SU-DHL-6 (cell line): ENCODE measurements around the gene PDE2A.

Experiments
- H2AFZ ChIP-seq: fragments of 200-600 bp; sonication (generic); 2 replicates; pipeline ENCODE4 v1.6.1; 2014; ENCODE audit warnings: low read depth, mild to moderate bottlenecking, moderate library complexity, mixed read lengths, antibody characterized with exemption, low read length; ENCODE audit not compliant: severe bottlenecking
- H3F3A ChIP-seq: fragments of 200-600 bp; shearing (Covaris generic); 2 replicates; pipeline ENCODE4 v1.6.0; 2016; ENCODE audit warnings: antibody characterized with exemption, mild to moderate bottlenecking; ENCODE audit not compliant: insufficient read depth
- H3K27ac ChIP-seq: fragments of 200-600 bp; sonication (generic); 2 replicates; pipeline ENCODE4 v1.5.1; 2016; ENCODE audit warnings: low read depth, mild to moderate bottlenecking, low read length, moderate library complexity, mixed read lengths
- H3K27me3 ChIP-seq: fragments of 200-600 bp; sonication (generic), shearing (Covaris generic); 2 replicates; pipeline ENCODE4 v1.6.0; 2014; ENCODE audit warnings: mild to moderate bottlenecking, low read length
- H3K36me3 ChIP-seq: fragments of 200-600 bp; sonication (generic); 2 replicates; pipeline ENCODE4 v1.6.1; 2014; ENCODE audit warnings: mild to moderate bottlenecking, low read length, mixed read lengths
- H3K4me2 ChIP-seq: fragments of 300-600, 200-600 bp; shearing (Covaris generic), sonication (generic); 2 replicates; pipeline ENCODE4 v1.6.0; 2014; ENCODE audit warnings: low read length, low read depth, mild to moderate bottlenecking; ENCODE audit not compliant: poor library complexity, severe bottlenecking
- H3K4me3 ChIP-seq: fragments of 200-600 bp; sonication (generic); 2 replicates; pipeline ENCODE4 v1.5.1; 2014; ENCODE audit warnings: antibody characterized with exemption, low read length, mild to moderate bottlenecking, mixed read lengths; ENCODE audit not compliant: insufficient read depth, poor library complexity, severe bottlenecking
- H3K79me2 ChIP-seq: fragments of 200-600 bp; sonication (generic); 2 replicates; pipeline ENCODE4 v1.6.1; 2014; ENCODE audit warnings: mild to moderate bottlenecking, low read length, moderate library complexity; ENCODE audit not compliant: insufficient read depth
- H3K9ac ChIP-seq: fragments of 200-600 bp; sonication (generic); 2 replicates; pipeline ENCODE4 v1.7.0; 2014; ENCODE audit warnings: mild to moderate bottlenecking, low read length
- H3K9me2 ChIP-seq: fragments of 200-600 bp; sonication (generic); replicated peaks from 2 replicates; pipeline ENCODE4 v1.6.1; 2014; ENCODE audit warnings: low read length; ENCODE audit not compliant: insufficient read depth
- H3K9me3 ChIP-seq: fragments of 200-600 bp; sonication (generic); 2 replicates; pipeline ENCODE4 v1.6.1; 2014; ENCODE audit warnings: low read length, mixed read lengths; ENCODE audit not compliant: insufficient read depth
- H4K20me1 ChIP-seq: fragments of 200-600 bp; sonication (generic); 2 replicates; pipeline ENCODE4 v1.6.1; 2014; ENCODE audit warnings: low read depth, mild to moderate bottlenecking, antibody characterized with exemption, low read length, moderate library complexity, mixed read lengths
- EZH2phosphoT487 ChIP-seq: fragments of 200-600 bp; sonication (generic), shearing (Covaris generic); conservative IDR thresholded peaks from 2 replicates; pipeline ENCODE4 v1.6.1; 2018; ENCODE audit warnings: mild to moderate bottlenecking, antibody characterized with exemption, low read length, moderate library complexity, mixed read lengths
- TF ChIP-seq, protein P1 (sequence below): fragments of 200-600 bp; sonication (generic); IDR thresholded peaks from one replicate; pipeline ENCODE4 v1.5.1; 2017; ENCODE audit warnings: antibody characterized with exemption, mild to moderate bottlenecking, low read length, moderate library complexity; ENCODE audit not compliant: insufficient read depth, poor library complexity, severe bottlenecking

The PDE2A gene

DNA sequence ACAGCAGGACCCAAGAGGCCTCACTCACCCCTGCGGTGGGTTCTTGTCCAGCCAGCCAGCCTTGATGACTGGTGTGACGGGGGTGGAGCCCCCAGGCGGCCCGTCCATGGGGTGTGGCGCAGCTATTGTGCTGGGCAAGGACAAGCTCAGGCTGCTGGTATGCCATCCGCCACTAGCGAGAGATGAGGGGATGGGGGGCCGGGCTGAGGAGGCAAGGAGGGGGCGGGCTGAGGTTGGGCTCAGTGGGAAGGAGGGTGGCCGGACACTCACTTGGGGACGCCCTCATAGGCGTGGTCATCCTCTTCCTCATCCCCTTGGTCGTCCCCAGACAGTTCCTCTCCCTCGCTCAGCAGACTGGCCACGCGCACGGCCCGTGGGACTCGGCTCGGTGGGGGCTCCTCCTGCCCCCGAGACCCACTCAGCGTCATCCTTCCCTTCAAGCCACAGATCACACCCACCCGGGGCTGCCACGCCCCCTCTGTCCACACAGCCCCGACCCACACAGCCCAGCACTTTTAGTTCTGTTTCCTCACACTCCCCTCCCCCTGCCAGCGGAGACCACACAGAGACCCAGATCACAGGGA is 38.0 kb upstream of the PDE2A start:
- Histone ChIP-seq H3K79me2 (0 out of 2 replicates have a peak, but pooled peaks cover 8% of the 10 kb centered on the region), H3K36me3 (no peaks in the 10 kb centered on the region), H3K9me2 (no peaks in the 10 kb centered on the region), H3F3A (no peaks in the 10 kb centered on the region), H3K27me3 (no peaks in the 10 kb centered on the region), H2AFZ (no peak overlapping the region), H3K4me2 (no peak overlapping the region), H3K4me3 (no peak overlapping the region), H3K9ac (no peak overlapping the region), H3K27ac (no peak overlapping the region), H3K9me3 (no peaks in the 10 kb centered on the region), H4K20me1 (no peaks in the 10 kb centered on the region)
- no peak for TF ChIP-seq EZH2phosphoT487
- TF ChIP-seq, protein P1, sequence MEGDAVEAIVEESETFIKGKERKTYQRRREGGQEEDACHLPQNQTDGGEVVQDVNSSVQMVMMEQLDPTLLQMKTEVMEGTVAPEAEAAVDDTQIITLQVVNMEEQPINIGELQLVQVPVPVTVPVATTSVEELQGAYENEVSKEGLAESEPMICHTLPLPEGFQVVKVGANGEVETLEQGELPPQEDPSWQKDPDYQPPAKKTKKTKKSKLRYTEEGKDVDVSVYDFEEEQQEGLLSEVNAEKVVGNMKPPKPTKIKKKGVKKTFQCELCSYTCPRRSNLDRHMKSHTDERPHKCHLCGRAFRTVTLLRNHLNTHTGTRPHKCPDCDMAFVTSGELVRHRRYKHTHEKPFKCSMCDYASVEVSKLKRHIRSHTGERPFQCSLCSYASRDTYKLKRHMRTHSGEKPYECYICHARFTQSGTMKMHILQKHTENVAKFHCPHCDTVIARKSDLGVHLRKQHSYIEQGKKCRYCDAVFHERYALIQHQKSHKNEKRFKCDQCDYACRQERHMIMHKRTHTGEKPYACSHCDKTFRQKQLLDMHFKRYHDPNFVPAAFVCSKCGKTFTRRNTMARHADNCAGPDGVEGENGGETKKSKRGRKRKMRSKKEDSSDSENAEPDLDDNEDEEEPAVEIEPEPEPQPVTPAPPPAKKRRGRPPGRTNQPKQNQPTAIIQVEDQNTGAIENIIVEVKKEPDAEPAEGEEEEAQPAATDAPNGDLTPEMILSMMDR = no peak

DNA sequence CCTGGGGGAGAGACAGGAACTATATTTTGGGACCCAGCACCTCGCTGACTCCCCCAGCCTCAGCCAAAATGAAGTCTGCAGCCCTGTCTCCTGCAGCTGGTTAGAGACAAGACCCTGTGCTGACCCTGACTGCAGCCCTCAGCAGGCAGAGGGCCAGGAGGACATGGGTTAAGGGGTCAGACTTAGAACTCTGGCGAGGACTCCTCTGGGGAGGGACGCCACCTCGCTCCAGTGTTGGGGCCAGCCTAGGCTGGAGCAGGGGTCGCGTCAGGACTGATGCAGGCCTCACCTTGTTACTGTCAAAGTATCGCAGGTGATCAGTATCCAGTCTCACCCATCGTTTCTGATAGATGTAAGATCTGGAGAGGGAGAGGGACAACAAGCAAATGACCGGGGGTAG is 36.9 kb upstream of the PDE2A start:
- Histone ChIP-seq H3K36me3 (no peaks in the 10 kb centered on the region), H3K9ac (no peak overlapping the region), H3K4me2 (no peak overlapping the region), H3K4me3 (no peak overlapping the region), H3F3A (no peaks in the 10 kb centered on the region), H3K9me3 (no peaks in the 10 kb centered on the region), H3K27me3 (no peaks in the 10 kb centered on the region), H3K9me2 (no peaks in the 10 kb centered on the region), H3K27ac (no peak overlapping the region), H2AFZ (no peak overlapping the region), H4K20me1 (no peaks in the 10 kb centered on the region), H3K79me2 (0 out of 2 replicates have a peak, but pooled peaks cover 5% of the 10 kb centered on the region)
- TF ChIP-seq EZH2phosphoT487 = no peak
- TF ChIP-seq, protein P1 = no peak

DNA sequence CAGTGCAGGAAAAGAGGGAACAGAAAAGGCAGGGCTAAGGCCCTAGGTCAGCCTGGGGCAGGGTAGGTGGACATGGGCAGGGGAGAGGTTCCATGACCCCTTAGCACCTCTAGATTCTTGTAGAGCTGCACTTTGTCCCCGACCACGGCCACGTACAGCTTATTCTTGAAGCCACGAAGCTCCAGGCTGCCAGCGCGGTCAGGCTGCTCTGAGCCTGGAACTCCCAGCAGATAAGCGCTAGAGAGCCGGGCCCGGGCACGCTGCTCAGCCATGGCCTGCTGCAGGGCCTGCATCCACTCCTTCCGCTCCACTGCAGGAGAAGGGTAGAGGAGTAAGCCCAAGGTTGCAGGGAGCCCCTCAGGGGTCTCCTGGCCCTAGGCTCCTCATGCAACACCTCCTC is 36.1 kb upstream of the PDE2A start:
- Histone ChIP-seq H3K9ac (no peak overlapping the region), H3F3A (no peaks in the 10 kb centered on the region), H3K4me3 (no peak overlapping the region), H2AFZ (no peak overlapping the region), H3K27ac (no peak overlapping the region), H3K9me2 (no peaks in the 10 kb centered on the region), H3K36me3 (no peaks in the 10 kb centered on the region), H3K4me2 (no peak overlapping the region), H3K79me2 (0 out of 2 replicates have a peak, but pooled peaks cover 5% of the 10 kb centered on the region), H4K20me1 (no peaks in the 10 kb centered on the region), H3K27me3 (no peaks in the 10 kb centered on the region), H3K9me3 (no peaks in the 10 kb centered on the region)
- no peak for TF ChIP-seq EZH2phosphoT487
- TF ChIP-seq, protein P1 = no peak
